ENCODE data around the gene PROB1.
"Not testable (repeated sequence)": the region's sequence is repeated elsewhere in the genome, so short reads cannot be mapped to it uniquely, and the experiment has no call there.

Gene PROB1

DNA sequence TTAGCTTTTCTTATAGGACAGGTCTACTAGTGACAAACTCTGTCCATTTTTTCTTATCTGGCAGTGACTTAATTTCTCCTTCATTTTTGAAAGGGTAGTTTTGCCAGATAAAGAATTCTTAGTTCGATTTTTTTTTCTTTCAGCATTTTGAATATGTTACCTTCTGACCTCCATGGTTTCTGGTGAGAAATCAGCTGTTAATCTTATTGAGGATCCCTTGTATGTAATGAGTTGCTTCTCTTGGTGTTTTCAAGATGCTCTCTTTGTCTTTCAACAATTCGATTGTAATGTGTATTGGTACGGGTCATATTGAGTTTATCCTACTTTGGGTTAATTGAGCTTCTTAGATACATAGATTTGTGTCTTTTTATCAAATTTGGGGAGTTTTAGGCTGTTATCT is 40.7 kb downstream of the PROB1 start:
- no peak for DNase-seq (ENCODE audit: low read depth)
- no peak overlapping the region for H3K4me3 ChIP-seq (ENCODE audit: low read depth, low read length)

DNA sequence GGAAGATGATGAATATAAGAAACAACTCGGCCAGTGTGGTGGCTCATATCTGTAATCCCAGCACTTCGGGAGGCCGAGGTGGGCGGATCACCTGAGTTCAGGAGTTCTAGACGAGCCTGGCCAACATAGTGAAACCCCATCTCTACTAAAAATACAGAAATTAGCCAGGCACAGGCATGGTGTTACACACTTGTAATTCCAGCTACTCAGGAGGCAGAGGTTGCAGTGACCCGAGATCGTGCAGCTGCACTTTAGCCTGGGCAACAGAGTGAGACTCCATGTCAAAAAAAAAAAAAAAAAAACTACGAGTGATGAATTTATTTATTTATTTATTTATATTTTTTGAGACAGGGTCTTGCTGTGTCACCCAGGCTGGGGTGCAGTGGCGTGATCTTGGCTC is 47.0 kb downstream of the PROB1 start:
- not testable (repeated sequence) for H3K4me3 ChIP-seq (ENCODE audit: low read depth, low read length); DNase-seq (ENCODE audit: low read depth)

DNA sequence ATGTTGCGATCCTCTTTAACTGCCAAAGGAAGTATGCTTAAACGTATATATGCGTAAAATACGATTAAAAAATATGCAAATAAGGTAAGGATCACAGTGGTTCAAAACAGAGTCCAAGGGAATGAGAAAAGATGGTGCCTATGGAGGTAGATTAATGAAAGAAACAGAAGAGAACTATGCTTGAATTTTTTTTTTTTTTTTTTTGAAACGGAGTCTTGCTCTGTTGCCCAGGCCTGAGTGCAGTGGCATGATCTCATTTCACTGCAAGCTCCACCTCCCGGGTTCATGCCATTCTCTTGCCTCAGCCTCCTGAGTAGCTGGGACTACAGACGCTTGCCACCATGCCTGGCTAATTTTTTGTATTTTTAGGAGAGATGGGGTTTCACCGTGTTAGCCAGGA is 49.5 kb downstream of the PROB1 start:
- H3K4me3 ChIP-seq (ENCODE audit: low read depth, low read length); DNase-seq (ENCODE audit: low read depth): not testable (repeated sequence)

DNA sequence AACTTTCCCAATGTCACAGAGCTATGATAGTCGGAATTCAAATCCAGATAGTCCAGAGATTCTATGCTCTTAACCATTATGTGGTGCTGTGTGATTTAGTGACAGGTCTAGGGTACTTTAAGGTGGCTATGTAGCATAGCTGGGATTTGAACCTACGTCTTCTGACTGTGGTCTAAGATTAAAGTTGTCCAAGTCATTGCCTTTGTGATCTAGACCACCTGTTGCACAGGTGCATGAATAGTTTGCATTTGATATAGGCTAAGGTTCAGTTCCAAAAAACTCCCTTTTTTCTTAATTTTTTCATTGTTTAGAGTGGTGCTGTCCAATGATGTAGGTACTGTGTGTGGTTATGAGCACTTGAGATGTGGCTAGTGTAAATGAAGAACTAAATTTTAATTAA is 50.7 kb downstream of the PROB1 start:
- H3K4me3 ChIP-seq (ENCODE audit: low read depth, low read length): no peak overlapping the region
- DNase-seq (ENCODE audit: low read depth): no peak

- DNase-seq (ENCODE audit: low read depth): no peak
- H3K4me3 ChIP-seq (ENCODE audit: low read depth, low read length): peak overlapping the region; percentile 97
These were observed 51.4 kb downstream of the PROB1 start for GRCh38 chr5:139343476-139343875.

GRCh38 chr5:139342423-139342723 is 52.5 kb downstream of the PROB1 start:
- no peak for DNase-seq (ENCODE audit: low read depth)
- H3K4me3 ChIP-seq (ENCODE audit: low read depth, low read length): peak overlapping the region; percentile 97

DNA sequence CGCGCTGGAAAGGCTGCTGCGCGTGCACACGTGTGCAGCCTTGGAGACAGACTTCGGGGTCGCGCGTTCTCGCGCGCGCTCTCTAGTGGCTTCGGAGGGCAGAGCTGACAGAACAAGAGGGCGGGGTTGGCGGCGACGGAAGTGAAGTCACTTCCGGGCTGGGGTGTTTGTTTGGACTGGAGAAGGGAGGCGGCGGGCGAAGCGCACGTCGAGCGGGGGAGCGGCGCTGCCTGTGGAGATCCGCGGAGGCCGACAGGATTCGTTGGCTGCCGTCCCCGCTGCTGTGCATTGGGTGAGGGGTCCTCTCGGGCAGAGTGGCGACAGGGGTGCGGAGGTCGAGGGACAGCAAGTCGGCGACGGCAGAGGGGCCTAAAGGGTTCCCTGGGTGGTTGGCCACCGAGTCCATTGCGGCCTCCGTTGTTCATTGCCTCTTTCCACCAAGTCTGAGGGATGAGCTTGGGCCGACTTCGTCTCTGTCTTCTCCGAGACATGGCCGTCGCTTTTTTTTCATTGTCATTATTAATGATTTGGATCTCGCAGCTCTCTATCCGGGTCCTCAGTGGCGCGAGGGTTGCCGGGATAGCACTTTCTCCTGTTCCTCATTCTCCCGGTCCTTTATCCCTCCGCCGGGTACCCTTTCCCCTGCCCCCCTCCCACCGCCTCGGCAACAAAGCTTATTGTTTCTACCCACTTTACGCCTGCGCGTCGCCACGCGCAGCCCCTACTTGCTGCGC is 53.0 kb downstream of the PROB1 start, which contains the start of gene PAIP2:
Gene PAIP2, plus strand, starts transcription at position 166 of the 734 bp plus-strand sequence. CDS start 21,931 bp downstream, outside the sequence.
- H3K4me3 ChIP-seq (ENCODE audit: low read depth, low read length): peak within 1 kb of the TSS; percentile 97
- peak; percentile 93 for DNase-seq (ENCODE audit: low read depth)

DNA sequence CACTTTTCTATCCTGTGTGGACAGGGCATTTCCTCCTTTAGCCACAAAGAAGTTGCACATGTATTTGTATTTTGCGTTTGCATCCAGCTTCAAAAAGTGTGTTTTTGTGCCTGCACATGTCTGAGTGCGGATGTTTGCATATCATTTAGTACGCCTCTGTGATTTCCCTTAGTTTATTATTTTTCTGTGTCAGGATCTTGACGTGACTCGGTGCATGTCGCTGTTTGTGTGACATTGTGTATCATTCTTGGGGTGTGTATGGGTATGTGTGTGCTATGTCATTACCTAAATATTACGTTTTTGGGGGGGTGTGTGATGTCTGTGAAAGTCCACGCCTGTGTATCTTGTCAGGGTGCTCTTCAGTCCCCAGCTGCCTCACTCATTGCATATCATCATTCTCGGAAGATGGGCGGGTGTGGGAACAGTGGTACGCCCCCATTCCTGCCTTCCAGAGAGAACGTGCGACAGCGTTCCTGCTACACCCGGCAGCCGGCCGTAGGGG is 53.7 kb downstream of the PROB1 start:
- no peak for DNase-seq (ENCODE audit: low read depth)
- peak overlapping the region; percentile 97 for H3K4me3 ChIP-seq (ENCODE audit: low read depth, low read length)

Measured in skeletal muscle cell (primary cell).